Hippocampal formation (tissue), 2 donors: ENCODE measurements around the gene EPHB1.

Source experiments
- DNase-seq, 2 donors: peaks; one replicate each; lab custom pipeline; 2025; lab: John Stamatoyannopoulos, UW

The EPHB1 gene

GRCh38 chr3:135248213-135248612 is 453.2 kb downstream of the EPHB1 start:
- no peak for DNase-seq

DNA sequence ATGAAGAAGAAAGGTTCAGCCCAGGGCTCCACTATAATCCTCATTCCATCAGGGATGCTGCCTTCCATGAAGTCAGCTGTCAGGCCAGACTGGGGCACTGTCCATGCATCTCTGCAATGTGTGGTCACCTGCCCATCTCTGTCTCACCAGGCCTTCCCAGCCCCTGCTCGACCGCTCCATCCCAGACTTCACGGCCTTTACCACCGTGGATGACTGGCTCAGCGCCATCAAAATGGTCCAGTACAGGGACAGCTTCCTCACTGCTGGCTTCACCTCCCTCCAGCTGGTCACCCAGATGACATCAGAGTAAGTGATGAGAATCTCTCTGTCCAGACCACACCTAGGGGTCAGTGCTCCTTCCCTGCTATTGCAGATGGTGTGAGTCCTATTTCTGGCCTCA is 454.1 kb downstream of the EPHB1 start:
- DNase-seq = no peak

GRCh38 chr3:135258916-135259315 is 463.9 kb downstream of the EPHB1 start:
- no peak for DNase-seq

DNA sequence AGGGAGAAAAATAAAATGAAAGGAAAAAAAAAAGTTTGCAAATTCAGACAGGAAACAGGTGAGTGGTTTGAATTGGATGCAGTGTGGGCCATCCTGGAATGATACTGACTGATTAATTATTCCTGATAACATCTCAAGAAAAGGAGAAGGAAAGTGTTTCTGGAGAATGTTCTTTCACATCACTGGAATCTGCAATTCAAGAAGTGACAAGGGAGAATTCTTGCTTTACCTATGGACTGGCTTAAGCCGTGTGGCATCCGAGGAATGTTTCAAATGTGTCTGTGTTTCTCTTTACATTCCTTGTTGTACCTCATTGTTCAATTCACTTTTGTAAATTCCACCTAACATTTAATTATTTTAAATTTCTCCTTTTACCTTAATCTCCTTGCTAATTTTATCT is 465.0 kb downstream of the EPHB1 start:
- DNase-seq = no peak

DNA sequence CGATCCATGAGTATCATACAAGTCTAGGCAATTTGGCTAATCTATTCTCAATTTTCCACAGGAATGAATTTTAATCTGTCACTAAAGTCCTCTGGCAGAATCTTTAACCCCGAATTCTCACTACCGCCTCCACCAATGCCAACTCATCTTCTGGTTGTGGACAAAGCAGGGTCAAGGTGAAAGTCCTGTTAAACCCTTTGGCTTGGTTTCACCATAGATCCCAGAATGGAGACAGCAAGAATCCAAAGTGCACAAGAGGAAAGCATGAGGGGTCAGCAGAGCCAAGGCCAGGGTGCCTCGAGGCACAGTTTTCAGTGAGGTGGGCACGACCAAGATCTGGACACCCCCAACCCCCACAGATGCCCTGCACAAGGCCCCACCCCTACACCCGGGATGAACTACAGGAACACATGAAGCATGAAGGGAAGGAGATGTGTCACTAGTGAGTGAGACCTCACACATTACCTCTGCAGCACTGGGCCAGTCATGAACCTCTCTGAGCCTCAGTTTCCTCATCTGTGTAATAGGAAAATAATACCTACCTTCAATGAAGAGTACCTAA is 466.2 kb downstream of the EPHB1 start:
- no peak for DNase-seq

DNA sequence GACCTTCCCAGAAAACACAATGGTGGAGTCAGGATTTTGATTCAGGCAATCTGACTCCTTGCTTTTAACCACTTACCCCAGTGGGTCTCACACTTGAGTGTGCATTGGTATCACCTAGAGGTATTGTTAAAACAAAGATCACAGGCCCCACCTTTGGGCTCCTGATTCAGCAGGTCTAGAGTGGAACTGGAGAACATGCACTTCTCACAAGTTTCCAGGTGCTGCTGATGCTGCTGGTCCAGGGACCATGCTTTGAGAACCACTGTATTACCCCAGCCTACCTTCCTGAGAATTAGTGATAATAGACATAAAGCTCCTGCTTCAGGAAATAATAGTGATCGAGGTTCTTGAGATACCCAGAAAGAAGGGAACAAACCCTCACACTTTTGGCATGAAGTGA is 466.9 kb downstream of the EPHB1 start:
- DNase-seq = no peak

DNA sequence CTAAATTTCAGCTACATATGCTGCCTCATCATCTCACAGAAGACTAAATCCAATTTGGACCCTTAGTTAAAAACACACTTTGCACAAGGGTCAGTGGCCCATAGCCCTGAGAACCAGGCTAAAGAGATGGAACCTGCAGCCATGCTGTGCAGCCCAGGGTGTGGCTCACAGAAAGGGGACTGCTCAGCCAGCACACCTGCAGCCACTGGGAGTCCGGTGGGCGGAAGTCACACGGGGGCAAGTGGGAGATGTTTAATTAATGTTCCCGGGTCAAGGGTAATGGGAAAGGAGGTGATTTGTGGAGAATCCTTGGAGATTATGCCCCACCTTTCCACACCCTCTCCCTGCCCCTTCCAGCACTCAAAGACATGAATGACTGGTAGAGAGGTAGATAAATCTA is 467.4 kb downstream of the EPHB1 start:
- DNase-seq = no peak

DNA sequence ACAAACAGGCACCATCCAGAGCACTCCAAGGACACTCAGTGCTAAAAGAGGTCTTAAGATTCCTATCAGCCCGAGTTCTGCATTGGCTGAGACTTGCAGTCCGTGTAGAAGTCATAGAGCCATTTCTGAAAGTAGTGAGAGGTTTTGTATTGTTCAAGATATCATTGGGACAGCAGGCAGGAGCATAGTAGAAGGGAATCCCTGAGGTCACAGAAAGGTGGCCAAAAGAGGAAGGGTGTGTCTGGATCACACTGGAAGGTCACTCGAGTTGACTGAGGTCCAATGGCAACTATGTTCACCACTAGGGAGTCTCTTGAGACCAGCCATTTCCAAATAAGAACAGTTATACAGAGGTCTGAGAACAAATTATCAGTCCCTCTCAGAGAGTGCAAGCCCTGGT is 468.3 kb downstream of the EPHB1 start:
- DNase-seq = no peak

DNA sequence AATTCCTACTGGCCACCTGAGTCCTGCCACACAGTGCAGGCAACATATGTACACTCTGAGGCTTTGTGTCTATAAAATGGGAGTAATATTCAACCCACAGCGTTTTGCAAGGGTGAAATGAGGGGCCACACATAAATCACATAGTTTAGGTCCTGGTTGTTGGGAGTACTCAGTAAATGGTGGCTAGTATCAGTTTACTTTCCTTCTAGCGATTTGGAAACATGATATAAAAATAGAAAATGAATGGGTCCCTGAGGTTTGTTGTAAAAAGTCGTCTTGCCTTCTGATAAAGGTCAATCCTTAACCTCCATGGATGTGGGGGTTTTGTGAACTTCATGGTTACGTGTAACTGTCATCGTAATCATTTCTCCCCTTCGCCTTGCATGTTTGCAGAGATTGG is 472.4 kb downstream of the EPHB1 start:
- no peak for DNase-seq

GRCh38 chr3:135268941-135269532 is 474.0 kb downstream of the EPHB1 start:
- DNase-seq = no peak

DNA sequence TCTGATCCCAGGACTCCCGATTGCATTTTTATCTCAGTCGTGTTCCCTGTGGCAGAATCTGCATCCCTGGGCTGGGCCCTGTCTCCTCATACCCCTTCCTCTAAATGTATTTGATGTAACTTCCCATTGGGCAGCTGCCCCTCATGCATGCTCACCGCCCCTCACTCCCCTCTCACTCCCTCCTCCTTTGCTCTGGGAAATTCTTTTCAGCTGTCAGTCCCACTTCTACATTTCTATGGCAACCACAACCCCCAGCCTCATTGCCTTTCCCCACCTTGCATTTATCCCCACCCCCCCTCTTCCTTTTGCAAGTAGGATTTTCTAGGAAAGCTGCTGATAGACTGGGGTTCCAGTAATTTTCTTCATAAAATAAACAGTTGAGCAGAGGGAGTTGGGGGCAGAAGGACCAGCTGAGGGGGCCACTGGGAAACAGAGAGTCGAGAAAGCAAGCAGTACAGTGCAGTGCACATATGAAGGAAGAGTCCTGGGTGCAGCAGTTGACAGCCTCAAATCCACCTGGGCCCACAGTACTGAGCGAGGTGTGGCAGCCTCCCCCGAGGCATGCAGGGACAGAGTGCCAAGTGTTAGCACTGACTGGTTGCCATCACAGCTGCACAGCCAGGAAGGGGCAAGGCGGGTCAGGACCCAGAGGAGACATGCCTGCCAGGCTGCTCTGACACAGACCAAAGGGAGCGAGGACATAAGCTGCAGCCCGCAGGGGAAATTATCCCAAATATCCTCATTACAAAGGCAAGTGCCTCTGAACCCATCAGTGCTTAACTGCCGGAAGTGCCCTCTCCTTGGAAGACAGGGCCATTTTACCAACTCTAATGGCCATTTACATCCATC is 476.3 kb downstream of the EPHB1 start:
- DNase-seq = no peak

DNA sequence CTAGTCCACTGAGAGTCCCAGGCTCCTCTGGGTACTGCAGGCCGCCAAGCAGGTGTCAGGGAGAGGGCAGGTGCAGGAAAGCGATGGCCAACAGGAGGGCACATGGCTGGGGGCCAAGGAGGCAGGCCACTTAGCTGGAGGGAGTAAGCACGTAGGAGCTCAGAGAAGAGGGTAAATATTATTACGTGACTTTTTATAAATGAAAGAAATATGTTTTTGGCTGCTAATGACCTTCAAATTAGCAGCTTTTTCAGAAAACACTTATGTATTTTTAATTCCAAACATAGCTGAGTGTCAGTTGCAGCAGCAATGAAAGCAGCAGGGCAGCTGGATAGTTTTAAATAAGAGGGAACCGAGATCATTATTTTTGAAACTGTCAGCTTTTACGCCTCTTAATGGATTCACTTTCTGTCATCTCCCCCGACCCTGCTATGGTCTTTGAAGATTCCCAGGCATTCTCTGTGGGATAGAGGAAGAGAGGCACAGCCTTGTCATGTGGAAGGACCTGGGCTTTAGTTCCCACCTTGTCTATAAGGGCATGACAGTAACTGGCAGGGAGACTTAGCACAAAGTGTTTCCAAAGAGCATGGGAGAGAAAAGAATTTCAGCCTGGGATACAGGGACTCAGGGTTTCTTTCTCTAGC is 477.1 kb downstream of the EPHB1 start:
- DNase-seq = no peak

- no peak for DNase-seq
Measured at GRCh38 chr3:135292162-135292561, 497.1 kb downstream of the EPHB1 start.

DNA sequence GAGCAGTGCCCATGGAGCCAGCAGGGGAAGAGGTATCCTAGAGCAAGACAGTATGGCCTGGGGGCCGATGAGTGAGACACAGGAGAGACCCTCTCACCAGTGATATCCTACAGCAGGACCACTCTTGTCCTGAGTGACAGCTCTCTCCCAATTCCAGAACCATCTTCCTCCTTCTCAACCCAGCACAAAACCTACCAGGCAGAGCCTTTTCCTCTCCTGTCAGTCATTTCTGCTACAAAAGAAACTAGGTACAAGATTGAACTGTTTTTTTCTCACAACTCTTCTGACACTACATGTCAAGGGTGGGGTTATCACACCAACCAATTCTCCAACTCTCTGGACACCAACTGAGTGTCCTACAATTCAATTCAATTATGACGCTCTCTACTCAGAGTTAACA is 506.6 kb downstream of the EPHB1 start:
- DNase-seq = no peak

DNA sequence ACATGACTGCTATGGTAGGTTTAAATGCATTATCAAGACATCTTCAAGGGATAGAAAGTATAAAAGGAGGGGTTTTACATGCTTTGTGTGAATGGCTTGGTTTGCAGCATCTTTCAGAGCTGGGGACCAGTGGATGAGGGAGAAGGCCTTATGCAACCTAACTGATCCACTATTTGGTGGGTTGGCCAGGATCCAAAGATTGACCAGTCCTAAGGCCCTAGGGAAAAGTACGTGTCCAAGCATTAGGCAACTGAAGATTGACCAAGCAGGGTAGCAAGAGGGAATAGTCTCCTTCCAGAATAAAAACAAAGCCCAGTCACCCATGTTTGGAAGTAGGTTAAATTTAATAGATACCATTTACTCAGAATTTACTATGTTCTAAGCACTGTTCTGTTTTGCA is 509.3 kb downstream of the EPHB1 start:
- DNase-seq = no peak
